ENCODE measurements around the gene CANT1.
"Not testable (repeated sequence)": the region's sequence is repeated elsewhere in the genome, so short reads cannot be mapped to it uniquely, and the experiment has no call there.

Gene CANT1

DNA sequence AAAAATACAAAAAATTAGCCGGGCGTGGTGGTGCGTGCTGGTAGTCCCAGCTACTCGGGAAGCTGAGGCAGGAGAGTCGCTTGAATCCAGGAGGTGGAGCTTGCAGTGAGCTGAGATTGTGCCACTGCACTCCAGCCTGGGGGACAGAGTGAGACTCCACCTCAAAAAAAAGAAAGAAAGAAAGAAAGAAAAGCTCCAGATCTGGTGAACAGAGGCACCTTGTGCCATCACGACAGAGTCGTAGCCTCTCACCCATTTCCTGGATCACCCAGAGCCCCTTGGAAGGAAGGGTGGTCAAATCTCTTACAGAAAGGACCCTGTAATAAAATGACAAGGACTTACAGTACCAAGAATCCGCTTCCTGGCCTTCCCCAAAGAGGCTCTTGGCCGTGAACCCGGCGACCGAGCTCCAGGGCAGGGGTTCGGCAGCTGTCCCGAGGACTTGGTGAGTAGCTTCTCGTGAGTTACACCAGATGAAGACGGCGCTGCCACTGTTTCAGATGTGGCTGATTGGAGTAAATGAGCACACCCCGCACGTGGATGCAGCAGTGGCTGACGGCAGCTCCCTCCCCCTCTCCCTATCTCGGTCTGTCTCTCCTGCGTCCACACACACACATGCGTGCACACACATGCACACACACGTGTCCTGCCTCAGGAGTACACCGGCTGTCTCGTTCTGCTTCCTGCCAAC, 43.3 kb downstream of the CANT1 start:
- no peak overlapping the region for H3K27ac ChIP-seq
- no peaks in the 10 kb centered on the region for H3K9me3 ChIP-seq (ENCODE audit: control insufficient read depth, low read length)
- peaks cover 4% of the 10 kb centered on the region for H3K4me1 ChIP-seq
- H3K4me2 ChIP-seq (ENCODE audit: low read length), result no peak overlapping the region
- TF ChIP-seq, protein P1, sequence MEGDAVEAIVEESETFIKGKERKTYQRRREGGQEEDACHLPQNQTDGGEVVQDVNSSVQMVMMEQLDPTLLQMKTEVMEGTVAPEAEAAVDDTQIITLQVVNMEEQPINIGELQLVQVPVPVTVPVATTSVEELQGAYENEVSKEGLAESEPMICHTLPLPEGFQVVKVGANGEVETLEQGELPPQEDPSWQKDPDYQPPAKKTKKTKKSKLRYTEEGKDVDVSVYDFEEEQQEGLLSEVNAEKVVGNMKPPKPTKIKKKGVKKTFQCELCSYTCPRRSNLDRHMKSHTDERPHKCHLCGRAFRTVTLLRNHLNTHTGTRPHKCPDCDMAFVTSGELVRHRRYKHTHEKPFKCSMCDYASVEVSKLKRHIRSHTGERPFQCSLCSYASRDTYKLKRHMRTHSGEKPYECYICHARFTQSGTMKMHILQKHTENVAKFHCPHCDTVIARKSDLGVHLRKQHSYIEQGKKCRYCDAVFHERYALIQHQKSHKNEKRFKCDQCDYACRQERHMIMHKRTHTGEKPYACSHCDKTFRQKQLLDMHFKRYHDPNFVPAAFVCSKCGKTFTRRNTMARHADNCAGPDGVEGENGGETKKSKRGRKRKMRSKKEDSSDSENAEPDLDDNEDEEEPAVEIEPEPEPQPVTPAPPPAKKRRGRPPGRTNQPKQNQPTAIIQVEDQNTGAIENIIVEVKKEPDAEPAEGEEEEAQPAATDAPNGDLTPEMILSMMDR (IDR thresholded peaks at IDR 0.05), result no peak
- no peaks in the 10 kb centered on the region for H3K36me3 ChIP-seq (ENCODE audit: control insufficient read depth, insufficient read depth, low read length)
- no peaks in the 10 kb centered on the region for H3K79me2 ChIP-seq
- H3K9ac ChIP-seq, result no peak overlapping the region
- no peak overlapping the region for H3K4me3 ChIP-seq (ENCODE audit: low read depth, low read length)
- H3K27me3 ChIP-seq (ENCODE audit: control insufficient read depth, insufficient read depth, low read length), result no peaks in the 10 kb centered on the region
- no peak overlapping the region for H2AFZ ChIP-seq

DNA sequence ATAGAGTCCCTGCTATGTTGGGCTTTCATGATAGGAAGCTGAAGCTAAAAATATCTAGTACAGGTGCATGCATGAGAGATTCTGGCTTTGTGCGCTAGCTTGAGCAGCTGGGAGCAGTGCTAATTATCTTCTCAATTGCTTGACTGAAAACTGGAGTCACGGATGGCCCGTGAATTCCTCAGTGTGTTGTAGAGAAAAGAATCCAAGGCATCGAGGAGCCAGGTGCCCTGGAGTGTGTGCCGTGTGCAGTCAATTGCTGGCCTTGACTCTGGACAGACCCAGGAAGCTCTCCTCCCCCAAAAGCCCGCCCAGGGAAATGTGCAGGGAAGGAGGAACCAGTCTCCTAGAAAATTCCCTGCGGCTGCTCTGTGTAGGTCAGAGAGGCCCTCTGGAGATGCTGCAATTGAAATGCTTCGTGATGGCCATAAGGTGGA, 44.1 kb downstream of the CANT1 start:
- Histone ChIP-seq H2AFZ (no peak overlapping the region), H3K9ac (no peak overlapping the region), H3K27ac (no peak overlapping the region), H3K36me3 (ENCODE audit: control insufficient read depth, insufficient read depth, low read length) (no peaks in the 10 kb centered on the region), H3K9me3 (ENCODE audit: control insufficient read depth, low read length) (no peaks in the 10 kb centered on the region), H3K79me2 (no peaks in the 10 kb centered on the region), H3K27me3 (ENCODE audit: control insufficient read depth, insufficient read depth, low read length) (no peaks in the 10 kb centered on the region), H3K4me1 (no peaks in the 10 kb centered on the region), H3K4me3 (ENCODE audit: low read depth, low read length) (no peak overlapping the region), H3K4me2 (ENCODE audit: low read length) (no peak overlapping the region)
- TF ChIP-seq, protein P1 (IDR thresholded peaks at IDR 0.05), result no peak

DNA sequence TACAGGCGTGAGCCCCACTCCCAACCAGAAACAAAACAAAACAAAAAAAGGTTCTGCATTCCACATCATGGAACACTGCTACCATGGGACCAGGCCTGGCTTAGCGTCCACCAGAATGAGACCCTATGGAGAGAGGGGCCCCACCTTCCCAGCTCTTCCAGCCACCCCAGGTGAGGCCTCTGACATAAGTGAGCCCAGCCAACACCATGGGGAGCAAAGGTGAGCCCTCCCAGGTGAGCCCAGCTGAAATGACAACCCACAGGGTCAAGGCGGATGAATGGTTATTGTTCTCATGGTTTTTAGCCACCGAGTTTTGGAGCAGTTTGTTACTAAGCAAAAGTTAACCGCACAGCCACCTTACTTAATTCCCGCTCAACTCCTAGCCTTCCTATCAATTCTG, 46.2 kb downstream of the CANT1 start:
- Histone ChIP-seq H3K9ac (no peak overlapping the region), H3K4me3 (ENCODE audit: low read depth, low read length) (no peak overlapping the region), H3K27me3 (ENCODE audit: control insufficient read depth, insufficient read depth, low read length) (no peaks in the 10 kb centered on the region), H3K9me3 (ENCODE audit: control insufficient read depth, low read length) (no peaks in the 10 kb centered on the region), H3K36me3 (ENCODE audit: control insufficient read depth, insufficient read depth, low read length) (no peaks in the 10 kb centered on the region), H3K79me2 (no peaks in the 10 kb centered on the region), H3K4me1 (no peaks in the 10 kb centered on the region), H3K4me2 (ENCODE audit: low read length) (no peak overlapping the region), H3K27ac (no peak overlapping the region), H2AFZ (no peak overlapping the region)
- TF ChIP-seq, protein P1 (IDR thresholded peaks at IDR 0.05), result no peak

DNA sequence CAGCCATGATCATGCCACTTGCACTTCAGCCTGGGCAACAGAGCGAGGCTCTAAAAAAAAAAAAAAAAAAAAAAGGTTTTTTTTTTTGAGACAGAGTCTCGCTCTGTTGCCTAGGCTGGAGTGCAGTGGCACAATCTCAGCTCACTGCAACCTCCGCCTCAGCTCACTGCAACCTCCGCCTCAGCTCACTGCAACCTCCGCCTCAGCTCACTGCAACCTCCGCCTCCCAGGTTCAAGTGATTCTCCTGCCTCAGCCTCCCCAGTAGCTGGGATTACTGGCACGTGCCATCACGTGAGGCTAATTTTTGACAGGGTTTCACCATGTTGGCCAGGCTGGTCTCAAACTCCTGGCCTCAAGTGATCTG, 46.6 kb downstream of the CANT1 start:
- not testable (repeated sequence) for H3K4me3 ChIP-seq (ENCODE audit: low read depth, low read length); H3K4me1 ChIP-seq; H3K27me3 ChIP-seq (ENCODE audit: control insufficient read depth, insufficient read depth, low read length); H3K79me2 ChIP-seq; H3K27ac ChIP-seq; H3K9ac ChIP-seq; H2AFZ ChIP-seq; H3K4me2 ChIP-seq (ENCODE audit: low read length); H3K36me3 ChIP-seq (ENCODE audit: control insufficient read depth, insufficient read depth, low read length); H3K9me3 ChIP-seq (ENCODE audit: control insufficient read depth, low read length)

DNA sequence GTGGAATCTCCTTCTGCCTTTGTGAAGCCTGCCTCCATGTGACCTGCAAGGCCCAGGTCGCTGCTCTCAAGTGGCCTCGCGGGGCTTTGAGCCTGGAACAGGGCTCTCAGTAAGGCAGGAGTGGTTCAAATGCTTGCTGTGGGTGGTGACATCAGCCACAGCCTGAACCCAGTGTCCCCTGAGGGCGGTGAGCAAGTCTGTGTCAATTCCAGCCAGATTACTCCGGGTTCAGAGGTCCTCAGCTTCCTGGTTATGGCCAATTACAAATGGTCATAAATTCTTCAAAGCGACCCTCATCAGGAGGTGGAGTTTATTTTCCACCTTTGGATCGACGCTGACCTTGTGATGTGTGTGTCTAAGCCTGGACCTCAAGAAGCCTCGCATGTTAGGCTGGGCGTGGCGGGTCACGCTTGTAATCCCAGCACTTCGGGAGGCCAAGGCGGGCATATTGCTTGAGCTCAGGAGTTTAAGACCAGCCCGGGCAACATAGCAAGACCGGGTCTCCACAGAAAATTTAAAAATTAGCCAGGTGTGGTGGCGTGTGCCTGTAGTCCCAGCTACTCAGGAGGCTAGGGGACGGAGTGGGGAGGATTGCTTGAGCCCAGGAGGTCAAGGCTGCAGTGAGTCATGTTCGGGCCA, 47.1 kb downstream of the CANT1 start:
- no peaks in the 10 kb centered on the region for H3K4me1 ChIP-seq
- TF ChIP-seq, protein P1 (IDR thresholded peaks at IDR 0.05), result no peak
- no peak overlapping the region for H2AFZ ChIP-seq
- no peak overlapping the region for H3K27ac ChIP-seq
- H3K4me3 ChIP-seq (ENCODE audit: low read depth, low read length), result no peak overlapping the region
- no peaks in the 10 kb centered on the region for H3K9me3 ChIP-seq (ENCODE audit: control insufficient read depth, low read length)
- no peak overlapping the region for H3K4me2 ChIP-seq (ENCODE audit: low read length)
- H3K9ac ChIP-seq, result no peak overlapping the region
- no peaks in the 10 kb centered on the region for H3K27me3 ChIP-seq (ENCODE audit: control insufficient read depth, insufficient read depth, low read length)
- no peaks in the 10 kb centered on the region for H3K36me3 ChIP-seq (ENCODE audit: control insufficient read depth, insufficient read depth, low read length)
- H3K79me2 ChIP-seq, result no peaks in the 10 kb centered on the region

Data from parathyroid adenoma (tissue), 2 donors.